A673 (cell line): ENCODE data around the gene ABCC11.

Source experiments
- CTCF ChIP-seq: fragments of 300-800, 200-600 bp; sonication (generic); conservative IDR thresholded peaks from 2 replicates; pipeline ENCODE4 v1.5.1; 2017; ENCODE audit warnings: low read depth, mild to moderate bottlenecking, antibody characterized with exemption, low read length, moderate library complexity, mixed read lengths
- EZH2 ChIP-seq: fragments of 200-600 bp; sonication (generic); IDR thresholded peaks from 2 replicates; pipeline ENCODE4 v1.6.1; 2017; ENCODE audit warnings: borderline replicate concordance, low read depth, mild to moderate bottlenecking, mixed read lengths, antibody characterized with exemption, low read length; ENCODE audit not compliant: poor library complexity, severe bottlenecking

DNA sequence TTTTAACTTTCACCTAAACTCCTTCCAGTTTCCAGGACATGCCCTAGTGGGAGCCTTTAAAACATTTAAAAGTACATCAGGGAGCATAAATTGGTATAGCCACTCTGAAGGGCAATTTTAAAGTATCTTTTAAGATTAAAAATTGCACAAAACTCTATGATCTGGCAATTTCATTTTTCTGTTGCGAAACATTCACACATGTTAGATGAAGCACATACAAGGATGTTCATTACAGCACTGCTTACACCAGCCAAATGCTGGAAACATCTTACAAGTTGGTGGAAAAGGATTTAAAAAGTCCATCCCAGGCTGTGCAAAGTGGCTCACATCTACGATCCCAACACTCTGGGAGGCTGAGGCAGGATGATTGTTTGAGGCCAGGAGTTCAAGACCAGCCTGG lies 29.6 kb downstream of the ABCC11 start:
- no peak for TF ChIP-seq CTCF
- no peak for TF ChIP-seq EZH2
